Neuron (in vitro differentiated cells): ENCODE data around the gene SNX6.
"Not testable (repeated sequence)": the region's sequence is repeated elsewhere in the genome, so short reads cannot be mapped to it uniquely, and the experiment has no call there.

ENCODE experiments used
- H2AFZ ChIP-seq: one replicate; pipeline ENCODE4 v1.6.1; 2013; ENCODE audit warnings: low read depth, mild to moderate bottlenecking, inconsistent platforms, low read length, moderate library complexity
- H3K27me3 ChIP-seq: one replicate; pipeline ENCODE4 v1.6.1; 2013; ENCODE audit warnings: low read length; ENCODE audit not compliant: insufficient read depth
- H3K36me3 ChIP-seq: one replicate; pipeline ENCODE4 v1.6.1; 2013; ENCODE audit warnings: low read length; ENCODE audit not compliant: insufficient read depth
- H3K4me1 ChIP-seq: one replicate; pipeline ENCODE4 v1.6.1; 2013; ENCODE audit warnings: low read length; ENCODE audit not compliant: insufficient read depth
- H3K4me3 ChIP-seq: 2 replicates; pipeline ENCODE4 v1.5.1; 2013; ENCODE audit warnings: mild to moderate bottlenecking, low read length, moderate library complexity
- H3K9me3 ChIP-seq: one replicate; pipeline ENCODE4 v1.6.1; 2013; ENCODE audit warnings: low read length

SNX6 gene

GRCh38 chr14:34520304-34520970 is 109.5 kb downstream of the SNX6 start:
- H3K4me3 ChIP-seq, H3K4me1 ChIP-seq, H3K27me3 ChIP-seq, H3K9me3 ChIP-seq, H2AFZ ChIP-seq: not testable (repeated sequence)
- peaks cover 67% of the 10 kb centered on the region for H3K36me3 ChIP-seq
